HG02571 (cell line): ENCODE data around the gene BCAS3.
"Not testable (repeated sequence)": the region's sequence is repeated elsewhere in the genome, so short reads cannot be mapped to it uniquely, and the experiment has no call there.

Source experiments
- ATAC-seq: cut with Tn5 transposase; IDR thresholded peaks from one replicate; pipeline ENCODE4 v1.9.1; 2021; ENCODE audit warnings: mild to moderate bottlenecking, moderate library complexity; ENCODE audit not compliant: unreplicated experiment

BCAS3 gene

DNA sequence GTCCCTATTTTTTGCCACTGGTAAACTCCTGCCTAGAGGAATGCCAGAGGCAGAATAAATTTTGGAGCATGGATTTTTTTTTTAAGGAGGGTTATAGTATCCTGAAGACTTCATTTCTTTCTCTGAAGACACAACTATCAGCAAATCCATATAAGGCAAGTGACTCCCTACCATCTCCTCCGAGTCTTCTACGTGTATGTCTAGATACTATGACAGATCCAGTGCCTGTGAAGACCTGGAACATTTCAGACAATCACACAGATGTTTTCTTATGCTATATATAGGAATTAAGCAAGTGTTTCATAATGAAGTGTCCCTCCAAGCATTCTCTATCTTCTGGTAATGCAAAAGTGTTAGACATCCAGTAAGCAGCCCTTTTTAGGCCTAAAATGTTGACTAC lies 466.5 kb downstream of the BCAS3 start:
- ATAC-seq: no peak

DNA sequence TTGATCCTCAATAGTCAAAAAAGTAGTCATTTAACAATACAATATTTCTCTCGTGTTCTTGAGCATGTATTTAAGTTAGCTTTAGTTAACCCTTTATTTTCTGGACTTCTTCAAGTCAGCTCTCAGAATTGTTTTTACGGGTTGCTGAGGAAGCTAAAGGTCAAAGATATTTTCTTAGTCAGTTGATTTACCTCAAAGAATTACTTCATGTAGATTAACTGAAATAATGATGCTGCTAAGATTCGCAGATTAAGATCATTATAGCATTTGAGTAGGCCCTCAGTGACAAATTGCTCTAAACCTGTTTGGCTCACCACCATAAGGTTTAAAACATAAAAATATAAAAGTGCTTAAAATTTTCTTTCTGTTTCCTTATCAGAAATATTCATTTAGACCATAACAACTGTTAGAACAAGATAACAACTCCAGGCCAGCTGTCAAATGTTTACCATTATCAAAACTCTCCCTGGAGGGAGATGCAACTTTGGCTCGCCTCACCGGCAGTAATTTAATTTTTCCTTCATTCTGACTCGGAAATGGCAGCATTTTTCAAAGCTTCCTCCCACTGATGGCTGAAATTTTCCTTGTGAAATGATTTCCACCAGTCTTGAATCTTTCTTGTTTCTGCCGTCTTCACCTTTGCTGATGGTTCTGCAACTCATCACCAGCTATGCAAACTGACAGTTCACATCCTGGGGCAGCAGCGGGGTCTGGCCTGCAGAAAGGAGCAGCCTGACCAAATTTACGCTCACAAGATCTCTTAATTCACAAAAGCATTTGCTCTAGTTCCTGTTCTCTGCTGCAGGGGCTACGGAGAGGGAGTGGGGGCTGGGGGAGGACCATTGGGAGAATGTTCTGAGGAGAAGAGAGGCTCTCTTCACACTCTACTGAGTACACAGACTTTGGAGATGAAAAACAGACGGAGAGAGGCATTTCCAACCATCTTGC lies 467.2 kb downstream of the BCAS3 start:
- ATAC-seq: no peak

DNA sequence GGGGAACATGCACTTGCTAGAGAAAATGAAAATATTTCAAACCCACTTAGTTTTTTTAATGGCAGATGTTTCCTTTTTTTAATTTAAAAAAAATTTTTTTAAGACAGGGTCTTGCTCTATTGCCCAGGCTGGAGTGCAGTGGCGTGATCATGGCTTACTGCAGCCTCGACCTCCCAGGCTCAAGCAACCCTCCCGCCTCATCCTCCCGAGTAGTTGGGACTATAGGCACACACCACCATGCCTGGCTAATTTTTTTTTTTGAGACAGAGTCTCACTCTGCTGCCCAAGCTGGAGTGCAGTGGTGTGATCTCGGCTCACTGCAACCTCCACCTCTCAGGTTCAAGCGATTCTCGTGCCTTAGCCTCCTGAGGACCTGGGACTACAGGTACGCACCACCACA lies 469.2 kb downstream of the BCAS3 start:
- ATAC-seq: not testable (repeated sequence)

DNA sequence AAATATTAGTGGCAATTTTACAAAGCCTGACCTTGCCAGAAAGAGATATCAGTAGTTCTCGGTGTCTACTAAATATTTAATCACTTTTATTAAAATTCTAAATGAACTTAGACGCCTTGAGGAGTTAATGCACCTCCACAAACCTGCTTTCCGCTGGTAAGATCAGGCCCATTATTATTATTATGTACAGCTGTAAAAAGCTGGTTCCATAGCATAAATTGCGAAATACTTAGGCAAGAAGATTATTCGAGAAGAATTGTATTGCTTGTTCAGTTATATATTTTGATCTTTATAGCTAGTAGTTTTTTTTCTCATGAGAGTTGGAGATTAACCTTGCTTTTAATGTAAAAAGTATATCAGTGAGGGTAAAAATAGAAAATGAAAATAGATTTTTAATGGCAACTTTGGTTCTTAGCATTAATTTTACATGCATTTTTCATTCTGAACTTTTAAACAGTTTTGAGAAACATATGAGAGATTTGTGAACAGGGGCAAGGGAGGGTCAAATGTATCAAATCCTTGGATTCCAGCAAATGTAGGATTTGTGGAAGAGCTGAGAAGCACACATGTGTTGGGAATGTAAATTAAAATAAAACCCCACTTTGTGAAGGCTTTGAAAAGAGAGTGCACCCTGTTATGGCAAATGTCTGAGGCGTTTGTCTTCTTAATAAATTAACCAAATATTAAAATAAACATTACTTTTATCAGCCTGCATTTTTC lies 471.6 kb downstream of the BCAS3 start:
- ATAC-seq: no peak

DNA sequence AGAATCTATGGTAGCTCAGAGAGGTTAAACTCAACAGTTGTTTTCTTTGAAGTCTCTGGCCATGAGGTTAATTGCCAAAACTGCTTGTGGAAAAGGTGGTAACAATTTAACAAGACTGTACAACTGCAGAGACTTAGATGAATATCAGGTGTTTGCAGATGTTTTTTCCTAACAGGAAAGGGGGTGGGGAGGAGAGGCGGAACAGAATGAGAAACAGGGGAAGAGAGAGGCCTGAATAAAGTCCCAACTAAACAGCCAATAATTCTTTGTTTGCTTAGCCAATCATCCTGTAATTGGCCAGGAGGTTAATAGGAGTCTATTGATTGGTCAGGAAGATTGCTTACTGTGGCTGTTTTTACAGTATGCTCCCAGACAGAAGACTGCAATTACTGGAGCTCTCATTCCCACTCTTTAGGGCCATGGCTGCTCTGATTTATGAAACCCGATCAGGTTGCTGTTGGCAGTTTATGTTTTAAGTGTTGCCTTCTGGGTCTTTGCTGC lies 472.3 kb downstream of the BCAS3 start:
- ATAC-seq: no peak

DNA sequence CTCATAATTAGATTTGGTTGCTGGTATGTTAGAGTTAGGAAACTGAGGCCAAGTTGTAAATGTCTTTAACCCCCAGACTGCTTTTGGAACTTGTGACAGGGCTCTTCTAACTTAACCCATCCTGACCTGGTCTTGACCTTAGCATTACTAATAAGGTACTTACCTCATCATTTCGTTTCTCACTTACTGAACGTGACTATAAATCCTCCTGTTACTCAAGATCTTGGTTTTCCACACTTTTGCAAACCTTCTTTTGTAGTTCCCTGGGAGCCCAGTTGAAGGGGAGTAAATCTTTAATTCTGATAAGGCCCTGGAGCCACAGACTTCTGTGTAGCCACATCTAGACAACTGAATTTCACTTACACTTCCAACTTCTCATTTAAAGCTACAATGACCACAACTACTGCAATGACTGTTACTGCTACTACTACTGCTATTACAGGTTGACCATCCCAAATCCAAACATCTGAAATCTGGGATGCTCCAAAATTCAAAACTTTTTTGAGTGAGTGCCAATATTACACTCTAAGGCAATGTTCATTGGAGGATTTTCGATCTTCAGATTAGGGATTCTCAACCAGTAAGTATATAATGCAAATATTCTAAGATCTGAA lies 473.1 kb downstream of the BCAS3 start:
- no peak for ATAC-seq

DNA sequence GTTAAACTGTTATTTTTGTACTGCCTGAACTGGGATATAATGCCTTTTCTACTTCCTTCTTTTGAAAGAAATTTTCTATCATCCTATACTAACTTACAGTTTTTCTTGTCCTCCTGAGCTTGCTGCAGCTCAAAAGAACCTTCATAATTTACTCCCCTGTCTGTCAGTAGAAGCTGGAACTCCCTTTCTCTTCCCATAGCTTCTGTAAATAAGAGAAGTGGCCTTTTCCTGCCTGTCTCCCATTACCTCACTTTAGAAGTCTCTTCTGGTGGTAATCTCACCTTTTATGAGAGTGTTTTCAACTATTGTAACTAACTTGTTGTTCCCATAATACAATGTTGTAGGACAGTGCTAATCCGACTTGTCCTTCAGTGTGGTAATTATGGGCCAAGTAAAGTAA lies 475.2 kb downstream of the BCAS3 start:
- ATAC-seq: no peak

DNA sequence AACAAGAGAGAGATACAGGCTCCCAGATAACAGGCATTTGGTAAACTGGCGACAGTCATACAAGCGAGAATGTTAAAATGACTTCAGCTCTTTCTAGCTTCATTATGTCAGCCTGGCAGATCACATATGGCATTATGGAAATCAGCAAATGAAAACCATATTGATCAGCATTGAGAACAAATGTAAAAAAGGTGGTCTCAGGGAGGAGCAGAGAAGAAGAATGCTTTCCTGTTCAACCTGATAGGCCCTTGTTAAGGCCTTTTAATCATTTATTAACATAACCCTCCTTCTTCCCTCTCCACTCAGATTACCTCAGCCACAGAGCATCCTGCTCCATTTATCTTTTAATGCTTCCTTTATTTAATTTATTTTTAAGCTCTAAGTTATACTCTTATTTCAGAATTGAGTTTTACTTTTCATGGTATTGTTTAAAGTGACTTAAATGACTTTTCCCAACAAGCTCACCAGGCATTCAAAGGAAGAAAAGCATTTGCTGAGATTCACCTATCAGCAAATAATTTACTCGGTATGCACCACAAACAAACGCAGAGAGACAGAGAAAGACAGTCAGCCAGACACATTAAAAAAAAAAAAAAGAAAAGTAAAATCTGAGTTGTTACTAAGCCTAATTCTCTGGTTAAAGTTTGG lies 478.1 kb downstream of the BCAS3 start:
- no peak for ATAC-seq

DNA sequence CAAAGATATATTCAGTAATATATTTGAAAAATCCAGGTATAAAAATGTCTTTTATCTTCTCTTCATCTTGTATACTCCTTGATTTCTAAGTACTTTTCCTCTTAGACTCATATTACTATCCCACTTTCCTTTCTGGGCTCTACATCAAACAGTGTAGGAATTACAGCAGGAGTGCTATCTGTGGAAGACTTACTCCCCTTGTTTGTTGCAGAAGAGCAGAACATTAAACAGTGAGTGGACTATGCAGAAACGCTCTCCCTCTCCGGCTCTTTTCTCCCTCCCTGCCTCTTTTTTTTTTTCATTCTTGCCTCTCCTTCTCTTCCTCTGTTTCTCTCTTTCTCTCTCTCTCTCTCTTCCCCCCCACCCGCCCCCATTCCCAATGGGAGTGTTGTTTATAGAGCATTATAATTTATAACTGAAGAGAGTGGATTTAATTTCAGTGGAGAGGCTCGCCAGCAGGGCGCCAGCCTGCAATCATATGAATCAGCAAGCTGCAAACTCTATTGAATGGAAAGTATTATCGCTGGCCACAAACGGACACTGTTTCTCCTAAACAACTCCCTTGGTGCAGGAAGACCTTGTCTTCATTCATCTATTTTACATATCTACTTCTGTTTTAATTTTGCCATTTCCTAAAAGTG lies 479.7 kb downstream of the BCAS3 start:
- ATAC-seq: no peak

DNA sequence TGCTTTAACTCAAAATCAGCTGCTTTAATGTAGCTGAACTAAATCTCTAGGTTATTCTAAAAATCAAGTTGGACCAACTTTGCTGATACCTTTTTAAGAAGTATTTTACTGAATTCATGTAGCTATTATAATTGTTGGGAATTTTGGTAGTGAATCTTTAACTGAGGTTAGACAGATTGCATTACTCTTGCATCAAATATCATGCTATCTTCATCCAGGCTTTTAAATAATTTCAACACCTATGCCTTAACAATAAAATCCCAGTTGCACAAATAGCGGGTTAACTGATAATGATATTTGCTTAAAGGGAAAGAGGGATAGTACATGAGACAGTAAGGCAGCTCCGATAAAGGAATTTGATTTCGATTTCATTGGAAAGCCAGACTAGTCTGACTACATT lies 480.7 kb downstream of the BCAS3 start:
- ATAC-seq: no peak

DNA sequence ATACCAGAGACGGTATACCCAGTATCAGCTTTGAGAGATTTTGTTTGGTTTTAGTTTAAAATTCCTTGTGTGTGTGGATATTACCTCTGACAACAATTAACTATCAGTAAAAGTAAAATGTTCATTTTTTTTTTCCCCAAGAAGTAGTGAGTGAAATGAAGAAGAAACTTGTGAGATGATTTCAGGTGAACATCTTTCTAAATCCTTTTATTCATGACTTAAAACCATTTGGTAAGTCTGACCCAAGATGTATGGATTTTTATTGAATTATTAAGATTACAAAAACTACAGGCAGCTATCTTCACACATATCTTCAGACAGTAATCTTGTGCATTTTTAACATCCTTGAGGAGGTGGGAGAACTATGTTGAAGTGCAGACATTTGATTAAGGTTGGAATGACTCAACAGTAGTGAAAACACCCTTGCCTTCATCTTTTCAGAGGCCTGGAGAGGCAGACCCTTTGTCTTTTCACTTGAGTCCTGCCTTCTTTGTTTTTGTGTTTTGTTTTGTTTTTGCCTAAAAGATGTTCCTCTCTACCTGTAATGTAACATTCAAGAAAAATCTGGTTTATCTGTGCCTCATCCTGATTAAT lies 481.7 kb downstream of the BCAS3 start:
- ATAC-seq: no peak

DNA sequence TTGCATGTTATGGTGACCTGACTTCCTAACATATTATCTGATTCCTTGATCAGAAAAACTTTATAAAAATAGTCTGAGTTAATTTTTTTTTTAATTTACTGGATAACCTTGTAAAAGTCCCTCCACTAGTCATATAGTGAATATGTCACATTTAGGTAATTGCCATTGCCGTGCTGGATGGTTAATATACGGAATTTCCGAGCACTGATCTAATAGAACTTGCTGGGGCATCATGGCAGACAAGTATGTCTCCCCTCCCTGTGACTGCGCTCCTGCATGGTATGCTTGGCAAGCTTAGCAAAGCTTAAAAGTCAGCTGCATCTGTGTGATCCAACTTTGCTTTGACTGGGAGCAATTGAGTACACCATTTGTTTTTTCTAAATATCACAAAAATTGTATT lies 482.6 kb downstream of the BCAS3 start:
- no peak for ATAC-seq

DNA sequence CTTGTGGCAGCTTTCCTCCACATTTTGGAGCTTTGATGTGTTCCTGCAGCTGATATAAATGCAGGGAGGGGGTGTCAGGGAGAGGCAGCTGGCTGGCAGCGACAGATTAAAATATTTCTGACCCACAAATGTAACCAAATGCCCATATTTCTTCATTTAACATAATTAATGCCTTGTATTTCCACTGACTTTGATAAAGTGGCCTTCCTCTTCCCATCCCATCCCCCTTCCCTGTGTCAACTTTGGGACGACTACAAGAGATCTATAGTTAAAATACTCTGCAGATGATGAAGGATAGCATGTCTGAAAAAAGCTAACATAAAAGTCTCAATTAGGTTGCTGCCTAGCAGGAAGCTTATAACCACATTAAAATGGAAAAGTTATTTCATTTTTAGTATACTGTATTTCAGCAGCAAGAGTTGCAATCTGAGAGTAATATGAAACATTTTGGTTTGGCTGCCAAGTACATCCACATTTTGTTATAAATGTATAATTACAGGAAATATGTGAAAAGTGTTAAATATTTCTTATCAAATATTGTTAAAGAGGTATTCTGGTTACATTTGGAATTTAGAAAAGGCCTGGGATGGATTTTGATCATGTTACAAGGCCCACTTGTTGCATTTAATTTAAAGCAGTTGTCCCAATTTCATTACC lies 483.3 kb downstream of the BCAS3 start:
- ATAC-seq: no peak

DNA sequence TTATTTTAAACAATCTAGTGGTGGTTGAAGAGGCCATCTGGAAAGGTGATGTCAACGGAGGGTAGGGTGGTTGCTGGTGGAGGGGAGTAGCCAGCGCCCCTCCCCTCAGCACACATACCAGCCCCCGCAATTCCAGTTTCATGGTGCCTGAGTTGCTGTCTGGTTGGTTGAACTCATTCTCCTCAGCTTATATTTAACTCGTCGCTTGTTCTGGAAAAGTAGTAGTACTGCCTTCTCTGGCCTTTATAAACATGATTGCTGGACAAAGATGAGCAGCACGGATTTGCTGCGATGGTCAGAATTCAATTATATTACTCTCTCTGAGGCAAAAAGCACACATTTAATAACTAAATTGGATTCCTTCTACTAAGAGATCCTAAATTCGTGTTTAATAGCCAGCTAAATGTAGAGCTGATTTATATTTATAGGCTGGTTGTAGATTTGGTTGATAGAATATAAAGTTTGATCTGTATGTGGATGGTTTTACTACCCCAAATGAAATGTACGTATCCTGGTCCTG lies 484.0 kb downstream of the BCAS3 start:
- no peak for ATAC-seq

DNA sequence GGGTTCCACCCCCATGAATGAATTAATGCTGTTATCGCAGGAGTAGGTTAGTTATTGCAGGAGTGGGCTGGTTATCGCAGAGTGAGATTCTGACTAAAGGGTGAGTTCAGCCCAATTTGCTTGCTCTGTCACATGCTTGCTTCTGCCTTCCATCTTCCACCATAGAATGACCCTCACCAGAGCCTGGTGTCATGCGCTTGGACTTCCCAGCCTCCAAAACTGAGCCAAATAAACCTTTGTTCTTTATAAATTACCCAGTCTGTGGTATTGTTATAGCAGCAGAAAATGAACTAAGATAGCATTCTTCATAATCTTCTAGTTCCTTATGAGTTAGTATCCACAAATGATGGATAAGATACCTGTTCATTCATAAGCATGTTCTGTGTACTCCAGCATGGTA lies 486.9 kb downstream of the BCAS3 start:
- no peak for ATAC-seq

DNA sequence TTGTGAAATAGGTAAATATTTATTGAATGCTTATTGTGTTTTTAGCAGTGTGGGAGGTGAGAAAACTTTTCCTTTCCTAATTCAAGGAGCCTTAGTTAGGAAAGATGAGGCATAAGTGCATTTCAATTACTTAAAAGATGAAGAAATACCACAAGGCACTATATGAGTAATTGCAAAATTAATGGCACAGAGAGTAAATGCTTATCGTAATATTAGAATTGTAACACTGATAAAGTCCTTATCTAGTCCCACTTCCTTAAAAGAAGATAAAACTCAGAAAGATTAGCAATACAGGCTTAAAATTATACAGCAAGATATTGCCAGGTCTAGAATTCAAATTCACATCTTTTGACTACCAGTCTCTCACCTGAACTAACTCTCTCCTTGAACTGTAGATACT lies 489.4 kb downstream of the BCAS3 start:
- ATAC-seq: no peak

DNA sequence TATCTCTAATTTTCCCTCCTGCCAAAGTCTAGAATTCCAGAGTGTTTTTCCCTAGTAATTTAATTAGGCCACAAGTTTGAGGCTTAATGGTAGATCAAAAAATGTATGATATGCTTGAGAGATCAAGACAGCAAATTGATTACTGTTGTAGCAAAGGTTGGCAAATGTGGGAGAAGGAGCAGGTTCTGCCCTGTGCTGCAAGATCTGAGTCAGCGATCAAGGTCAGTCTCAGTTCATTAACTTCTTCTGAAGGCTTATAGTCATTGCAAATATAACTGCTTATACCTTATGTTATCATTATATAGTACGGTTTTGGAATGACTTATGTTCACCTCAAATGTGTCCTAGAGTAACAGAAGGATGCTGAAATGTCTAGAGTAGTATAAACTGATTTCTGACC lies 490.9 kb downstream of the BCAS3 start:
- ATAC-seq: no peak

DNA sequence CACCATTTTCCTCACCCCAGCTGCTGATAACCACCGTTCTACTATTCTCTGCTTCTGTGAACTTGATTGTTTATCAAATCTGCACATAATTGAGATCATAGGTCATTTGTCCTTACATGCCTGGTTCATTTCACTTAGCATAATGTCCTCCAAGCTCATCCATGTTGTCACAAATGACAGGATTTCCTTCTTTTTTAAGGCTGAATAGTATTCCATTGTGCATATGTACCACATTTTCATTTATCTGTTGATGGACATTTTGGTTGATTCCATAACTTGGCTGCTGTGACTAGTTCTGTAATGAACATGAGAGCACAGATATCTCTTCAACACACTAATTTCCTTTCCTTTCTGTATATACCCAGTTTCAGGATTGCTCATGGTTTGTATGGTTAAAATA lies 496.7 kb downstream of the BCAS3 start:
- ATAC-seq: no peak

DNA sequence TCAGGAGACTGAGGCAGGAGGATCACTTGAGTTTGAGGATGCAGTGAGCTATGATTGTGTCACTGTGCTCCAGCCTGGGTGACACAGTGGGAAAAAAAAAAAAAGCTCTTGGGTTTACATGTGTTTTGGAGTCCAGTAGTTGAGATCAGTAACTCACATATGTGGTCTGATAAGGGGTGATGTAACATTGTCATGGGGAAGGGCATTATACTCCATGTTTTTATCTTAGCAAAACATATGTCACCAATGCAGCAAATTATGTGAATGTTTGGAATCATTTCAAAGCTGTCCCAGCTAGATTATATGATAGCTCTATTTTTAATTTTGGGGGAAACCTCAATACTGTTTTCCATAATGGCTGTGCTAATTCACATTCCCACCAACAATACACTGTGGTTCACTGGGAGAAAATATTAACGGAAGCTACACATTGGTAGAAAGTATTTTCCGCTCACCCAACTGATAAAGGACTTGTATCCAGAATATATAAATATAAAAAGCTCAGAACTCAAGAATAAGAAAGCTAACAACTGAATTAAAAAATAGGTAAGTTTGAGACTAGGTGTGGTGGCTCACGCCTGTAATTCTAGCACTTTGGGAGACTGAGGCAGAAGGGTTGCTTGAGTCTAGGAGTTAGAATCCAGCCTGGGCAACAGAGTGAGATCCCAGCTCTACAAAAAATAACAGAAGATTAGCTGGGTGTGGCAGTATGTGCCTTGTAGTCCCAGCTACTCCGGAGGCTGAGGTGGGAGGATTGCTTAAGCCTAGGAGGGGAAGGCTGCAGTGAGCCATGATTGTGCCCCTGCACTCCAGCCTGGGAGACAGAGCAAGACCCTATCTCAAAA lies 497.9 kb downstream of the BCAS3 start:
- ATAC-seq: no peak
